ENCODE data around the gene SKA1.

The SKA1 gene

GRCh38 chr18:50374753-50375391 lies at the start of gene SKA1:
Gene SKA1, plus strand, starts transcription at chr18:50375046. Its CDS starts 785 bp downstream, at chr18:50375831.
- DNase-seq = peak; percentile 73 to 90

GRCh38 chr18:50327983-50328382 lies 46.9 kb upstream of the SKA1 start:
- DNase-seq = no peak

- no peak for DNase-seq
Measured at GRCh38 chr18:50330176-50330575, 44.7 kb upstream of the SKA1 start.

- no peak for DNase-seq
Measured at GRCh38 chr18:50331691-50332090, 43.2 kb upstream of the SKA1 start.

- DNase-seq = no peak
Measured at GRCh38 chr18:50334546-50335152, 40.2 kb upstream of the SKA1 start.

GRCh38 chr18:50338122-50338521 lies 36.7 kb upstream of the SKA1 start:
- no peak for DNase-seq

- no peak for DNase-seq
Measured at GRCh38 chr18:50338715-50339114, 36.1 kb upstream of the SKA1 start.

GRCh38 chr18:50340078-50340477 lies 34.8 kb upstream of the SKA1 start:
- no peak for DNase-seq

GRCh38 chr18:50341443-50341842 lies 33.4 kb upstream of the SKA1 start:
- DNase-seq = no peak

- no peak for DNase-seq
Measured at GRCh38 chr18:50350699-50351098, 24.1 kb upstream of the SKA1 start.

- no peak for DNase-seq
Measured at GRCh38 chr18:50356036-50356945, 18.6 kb upstream of the SKA1 start.

- no peak for DNase-seq
Measured at GRCh38 chr18:50358844-50359243, 16.0 kb upstream of the SKA1 start.

GRCh38 chr18:50359806-50360205 lies 15.0 kb upstream of the SKA1 start:
- no peak for DNase-seq

GRCh38 chr18:50360611-50361010 lies 14.2 kb upstream of the SKA1 start:
- no peak for DNase-seq

GRCh38 chr18:50369672-50370071 lies 5.2 kb upstream of the SKA1 start:
- DNase-seq = no peak

- no peak for DNase-seq
Measured at GRCh38 chr18:50372743-50373142, 2.1 kb upstream of the SKA1 start.

- DNase-seq = no peak
Measured at GRCh38 chr18:50373561-50374219, 1.2 kb upstream of the SKA1 start.

- no peak for DNase-seq
Measured at GRCh38 chr18:50374220-50374752, 560 bp upstream of the SKA1 start.

- no peak for DNase-seq
Measured at GRCh38 chr18:50377061-50377798, 2.4 kb downstream of the SKA1 start.

GRCh38 chr18:50388988-50389387 lies 14.1 kb downstream of the SKA1 start:
- no peak for DNase-seq

GRCh38 chr18:50393802-50394201 lies 19.0 kb downstream of the SKA1 start:
- DNase-seq = no peak

- DNase-seq = no peak
Measured at GRCh38 chr18:50395093-50395492, 20.2 kb downstream of the SKA1 start.

All from NCI-H524 (cell line).